ENCODE data around the gene MTERF4. TPM values are rescaled to one million over a fixed set of nuclear protein-coding genes. Genes with fewer than 3 reads are reported as not detected.

Gene MTERF4
- total and polyA plus RNA-seq, 2 of the 13 experiments (the other 11 are each of a cell fraction or from before 2014, with no cell fraction given) = 50.5 to 59.8 TPM

GRCh38 chr2:241137276-241138190 is 35.4 kb upstream of the MTERF4 start:
- ATAC-seq = no peak
- Histone ChIP-seq H3K4me1 (ENCODE audit: insufficient read depth, low read length) (peaks cover 33% of the 10 kb centered on the region), H3K4me3 (replicated peaks in 1 of 3; ENCODE audit: insufficient read depth in 1 of 3, low read depth in 2 of 3, low read length in 3 of 3) (no peak overlapping the region), H3K27me3 (ENCODE audit: control insufficient read depth in 1 of 2, insufficient read depth in 2 of 2, low read length in 2 of 2) (no peaks in the 10 kb centered on the region), H3K9ac (ENCODE audit: insufficient read depth, low read depth, low read length) (no peak overlapping the region), H4K20me1 (ENCODE audit: insufficient read depth, low read length) (no peaks in the 10 kb centered on the region), H3K27ac (ENCODE audit: extremely low read length, insufficient read depth, low read length) (no peak overlapping the region), H2AFZ (ENCODE audit: low read length) (no peak overlapping the region), H3K4me2 (ENCODE audit: low read depth, low read length) (no peak overlapping the region), H3K36me3 (replicated peaks in 1 of 2; ENCODE audit: control insufficient read depth in 1 of 2, insufficient read depth in 2 of 2, low read length in 2 of 2) (peaks cover 10 to 14% of the 10 kb centered on the region in 2 experiments), H3K9me3 (ENCODE audit: low read length) (no peaks in the 10 kb centered on the region), H3K79me2 (ENCODE audit: insufficient read depth, low read length) (peaks cover 2% of the 10 kb centered on the region)
- ChIA-PET CTCF (ENCODE audit: low intra/inter-chr PET ratio, low total read pairs) (no interaction called here), POLR2A (interaction anchor here (3.2 kb wide), 1 partner anchor 12 kb away, joined by 15 read pairs; the partner anchor contains the start of gene PASK)
- in situ Hi-C loops (cut with HindIII; ENCODE audit: extremely low pct_ligation_motif_present, low pct_unique_long_range_greater_than_20kb) (no loop called here), intact Hi-C loops (cut with micrococcal nuclease; ENCODE audit: unreplicated experiment) (no loop called here)
- DNase-seq (ENCODE audit: low spot score) = no peak
- WGBS (ENCODE audit: low lambda C conversion rate) = 93% methylated on average over 21 of the region's 24 CpGs
- no TSS peak for BruUV-seq (replicated peaks)
- FAIRE-seq = no peak
- TF ChIP-seq SP140L (CRISPR knock-in tag; IDR thresholded peaks at IDR 0.05; ENCODE audit: borderline replicate concordance) (no peak), NFIB (CRISPR knock-in tag; IDR thresholded peaks at IDR 0.05; ENCODE audit: borderline replicate concordance) (no peak), REST (IDR thresholded peaks at IDR 0.05; ENCODE audit: borderline replicate concordance in 1 of 2, low read depth in 1 of 2, low read length in 2 of 2) (no peak), CHD2 (IDR thresholded peaks at IDR 0.05; ENCODE audit: low read depth, low read length) (no peak), AGO2 (optimal IDR thresholded peaks at IDR 0.05; ENCODE audit: low read depth, low read length) (peak; percentile 28)
